GM23338 (cell line): Measurements from ENCODE around the gene DGKD.

Experiments used
- CREB1 ChIP-seq: fragments of 250-450 bp; sonication (Bioruptor Pico); IDR thresholded peaks from 2 replicates; pipeline ENCODE4 v1.5.0; 2020; ENCODE audit warnings: low read depth, mild to moderate bottlenecking, moderate library complexity
- CTCF ChIP-seq, 2 experiments: fragments of 200-600 bp in 1 of 2; sonication (generic) in 1 of 2; conservative IDR thresholded peaks; 2 replicates each; pipeline versions ENCODE4 v1.5.1 to v1.6.1; 2016 to 2017; ENCODE audit warnings: antibody characterized with exemption in 2 of 2, low read depth in 2 of 2, mild to moderate bottlenecking in 2 of 2, moderate library complexity in 1 of 2
- ETS1 ChIP-seq: IDR thresholded peaks from 2 replicates; pipeline ENCODE4 v1.6.1; 2016; ENCODE audit warnings: antibody characterized with exemption
- EZH2 ChIP-seq: fragments of 200-600 bp; sonication (generic); IDR thresholded peaks from one replicate; pipeline ENCODE4 v1.8.0; 2017; ENCODE audit warnings: antibody characterized with exemption, mild to moderate bottlenecking, low read depth; ENCODE audit not compliant: unreplicated experiment
- EZH2phosphoT487 ChIP-seq: fragments of 200-600 bp; sonication (generic); IDR thresholded peaks from one replicate; pipeline ENCODE4 v1.8.1; 2018; ENCODE audit warnings: antibody characterized with exemption; ENCODE audit not compliant: unreplicated experiment
- JUNB ChIP-seq: IDR thresholded peaks from one replicate; pipeline ENCODE4 v1.6.1; 2016; ENCODE audit warnings: antibody characterized with exemption; ENCODE audit not compliant: unreplicated experiment
- POLR2AphosphoS5 ChIP-seq: IDR thresholded peaks from 2 replicates; pipeline ENCODE4 v1.6.1; 2016; ENCODE audit warnings: antibody characterized with exemption, low read depth
- REST ChIP-seq: IDR thresholded peaks from one replicate; pipeline ENCODE4 v1.6.1; 2018; ENCODE audit warnings: antibody characterized with exemption; ENCODE audit not compliant: unreplicated experiment
- STAT1 ChIP-seq: IDR thresholded peaks from one replicate; pipeline ENCODE4 v1.6.1; 2016; ENCODE audit warnings: antibody characterized with exemption; ENCODE audit not compliant: unreplicated experiment
- ZNF114 ChIP-seq: fragments of 250-450 bp; sonication (Bioruptor Pico); IDR thresholded peaks from 2 replicates; pipeline ENCODE4 v1.5.0; 2020; ENCODE audit warnings: mild to moderate bottlenecking, moderate library complexity
- ZNF331 ChIP-seq: fragments of 250-450 bp; sonication (Bioruptor Pico); IDR thresholded peaks from 2 replicates; pipeline ENCODE4 v1.5.0; 2020; ENCODE audit warnings: low read depth, mild to moderate bottlenecking, moderate library complexity

GRCh38 chr2:233489143-233489542, 134.8 kb downstream of the DGKD start:
- TF ChIP-seq POLR2AphosphoS5 (no peak), CTCF (conservative IDR thresholded peaks at IDR 0.05; ENCODE audit: low read depth in 2 of 2) (no peak), EZH2 (no peak), ETS1 (no peak), REST (no peak), CREB1 (CRISPR knock-in tag) (no peak), ZNF114 (CRISPR knock-in tag) (no peak), EZH2phosphoT487 (no peak), JUNB (no peak), ZNF331 (CRISPR knock-in tag) (no peak), STAT1 (no peak)
